OCI-LY7 (cell line): ENCODE data around the gene TTLL5. TPM values are rescaled to one million over a fixed set of nuclear protein-coding genes. Genes with fewer than 3 reads are reported as not detected.

Experiments
- BruUV-seq: library from RNA; stranded (reverse); fragments of 400-500 nt; replicated peaks from 2 replicates; lab custom pipeline; 2021; lab: Mats Ljungman, UMichigan
- CTCF ChIA-PET: fragments of 300-600 bp; sonication (Branson Sonifier 250); formaldehyde crosslinking; loops from one replicate; lab custom pipeline; 2022; ENCODE audit warnings: antibody characterized with exemption; ENCODE audit not compliant: unreplicated experiment; lab: Charles Lee
- POLR2A ChIA-PET: fragments of 300-600 bp; sonication (Branson Sonifier 250); formaldehyde crosslinking; loops from one replicate; lab custom pipeline; 2022; ENCODE audit warnings: antibody characterized with exemption; lab: Charles Lee
- DNase-seq: peaks from one replicate; pipeline ENCODE4 v3.0.0-alpha.2; 2015; ENCODE audit warnings: low spot score
- H2AFZ ChIP-seq: fragments of 200-600 bp; sonication (generic), shearing (Covaris generic); 2 replicates; pipeline ENCODE4 v1.6.1; 2014; ENCODE audit warnings: mild to moderate bottlenecking, antibody characterized with exemption, low read length, moderate library complexity
- H3K27ac ChIP-seq: fragments of 200-600 bp; sonication (generic); 2 replicates; pipeline ENCODE4 v1.5.1; 2014; ENCODE audit warnings: mixed run types, low read depth, mild to moderate bottlenecking, moderate library complexity, low read length, inconsistent platforms; ENCODE audit not compliant: poor library complexity, severe bottlenecking
- H3K36me3 ChIP-seq: fragments of 200-600 bp; sonication (generic); 2 replicates; pipeline ENCODE4 v1.6.1; 2014; ENCODE audit warnings: mild to moderate bottlenecking, antibody characterized with exemption, low read length, moderate library complexity, mixed read lengths; ENCODE audit not compliant: insufficient read depth
- H3K4me1 ChIP-seq: fragments of 200-600 bp; sonication (generic); 2 replicates; pipeline ENCODE4 v1.5.1; 2014; ENCODE audit warnings: mild to moderate bottlenecking, low read length; ENCODE audit not compliant: insufficient read depth, poor library complexity, severe bottlenecking
- H3K4me2 ChIP-seq: fragments of 200-600 bp; sonication (generic); 2 replicates; pipeline ENCODE4 v1.6.1; 2014; ENCODE audit warnings: mild to moderate bottlenecking, low read length
- H3K4me3 ChIP-seq: fragments of 200-600 bp; sonication (generic); 2 replicates; pipeline ENCODE4 v1.5.1; 2014; ENCODE audit warnings: mild to moderate bottlenecking, low read depth, low read length; ENCODE audit not compliant: poor library complexity, severe bottlenecking
- H3K79me2 ChIP-seq: fragments of 200-600 bp; sonication (generic); 2 replicates; pipeline ENCODE4 v1.6.1; 2016; ENCODE audit warnings: low read depth, mild to moderate bottlenecking, low read length, moderate library complexity, mixed read lengths; ENCODE audit not compliant: insufficient read depth
- H3K9me2 ChIP-seq: fragments of 200-600 bp; sonication (generic); 2 replicates; pipeline ENCODE4 v1.6.1; 2016; ENCODE audit warnings: mild to moderate bottlenecking, low read length, mixed read lengths; ENCODE audit not compliant: insufficient read depth
- H3K9me3 ChIP-seq: fragments of 200-600 bp; sonication (generic); 2 replicates; pipeline ENCODE4 v1.6.1; 2014; ENCODE audit warnings: mild to moderate bottlenecking, mixed run types, low read length, mixed read lengths
- H4K20me1 ChIP-seq: fragments of 200-600 bp; sonication (generic); 2 replicates; pipeline ENCODE4 v1.6.1; 2014; ENCODE audit warnings: mild to moderate bottlenecking, antibody characterized with exemption, low read length, moderate library complexity, mixed read lengths; ENCODE audit not compliant: insufficient read depth
- EZH2phosphoT487 ChIP-seq: fragments of 200-600 bp; sonication (generic); IDR thresholded peaks from 2 replicates; pipeline ENCODE4 v1.6.1; 2018; ENCODE audit warnings: low read depth, borderline replicate concordance, mild to moderate bottlenecking, mixed run types, antibody characterized with exemption, low read length, moderate library complexity, mixed read lengths
- intact Hi-C: fragments of 100-400 bp; cut with micrococcal nuclease; formaldehyde crosslinking; loops from one replicate; pipeline ENCODE4 v1.10.0; 2022; ENCODE audit not compliant: unreplicated experiment
- total RNA-seq, 2 experiments: library from RNA; depleted of rRNA in 1 of 2; stranded (reverse); fragments of >200 nt in 1 of 2; shearing (Covaris generic) in 1 of 2; gene quantifications; 2 replicates each; pipeline ENCODE4 v1.2.3, GENCODE V29; 2014 to 2022
- TF ChIP-seq, protein P1 (sequence below): fragments of 200-600 bp; sonication (generic); conservative IDR thresholded peaks from 2 replicates; pipeline ENCODE4 v1.5.1; 2014; ENCODE audit warnings: mild to moderate bottlenecking, antibody characterized with exemption, low read length, moderate library complexity, mixed read lengths

The TTLL5 gene
- total RNA-seq, 2 experiments from 2014 or later: 34.3 to 55.6 TPM

DNA sequence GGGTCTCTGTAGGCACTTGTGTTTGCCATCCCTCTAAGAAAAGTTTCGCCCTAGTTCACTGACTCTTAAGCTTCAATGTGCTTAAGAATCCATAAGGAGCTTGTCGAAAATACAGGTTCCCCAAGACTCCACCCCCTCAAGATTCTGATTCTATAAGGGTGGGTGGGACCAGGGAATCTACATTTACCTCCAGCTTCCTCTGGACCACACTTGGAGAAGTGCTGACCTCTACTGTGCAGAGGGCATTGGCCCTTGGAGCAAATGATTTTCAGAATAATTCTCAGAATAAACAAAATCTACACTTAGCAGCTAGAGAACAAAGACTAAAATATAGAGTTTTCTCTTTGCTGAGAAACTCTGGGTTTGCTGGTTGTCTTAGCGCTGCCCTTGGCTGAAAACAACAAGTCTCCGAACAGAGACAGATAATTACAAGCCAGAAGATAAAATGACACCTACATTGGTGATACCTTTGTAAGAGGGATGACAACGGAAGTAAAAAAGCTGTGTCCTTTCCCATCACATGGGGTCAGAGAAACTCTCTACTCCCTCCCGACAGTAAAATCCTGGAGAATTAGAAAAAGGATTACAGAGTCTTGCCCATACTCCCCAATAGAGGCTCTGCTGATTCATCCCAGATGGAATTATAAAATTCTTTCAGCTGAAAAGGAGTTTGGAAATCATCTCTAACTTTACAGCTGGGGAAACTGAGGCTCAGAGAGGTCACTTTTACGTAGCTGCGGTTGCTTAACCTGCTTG lies 316.0 kb downstream of the TTLL5 start:
- Histone ChIP-seq H3K4me3 (no peak overlapping the region), H3K79me2 (no peaks in the 10 kb centered on the region), H4K20me1 (no peaks in the 10 kb centered on the region), H3K4me1 (peaks cover 54% of the 10 kb centered on the region), H3K9me2 (no peaks in the 10 kb centered on the region), H3K27ac (no peak overlapping the region), H3K4me2 (peak overlapping the region; percentile 36), H2AFZ (peak overlapping the region; percentile 31; the same call in 1 of the 2 replicates), H3K9me3 (no peaks in the 10 kb centered on the region), H3K36me3 (no peaks in the 10 kb centered on the region)
- DNase-seq: peak; percentile 34
- BruUV-seq: no TSS peak
- POLR2A ChIA-PET: interaction anchor here (1.0 to 1.4 kb wide), 3 partner anchors 8 to 70 kb away, joined by 3 to 4 read pairs (median 4); partner anchors contain the start of gene IFT43
- intact Hi-C loops: no loop called here
- CTCF ChIA-PET: interaction anchor here (1.5 to 1.6 kb wide), 2 partner anchors 16 to 70 kb away, joined by 4 to 6 read pairs; no protein-coding TSS in a partner anchor
- TF ChIP-seq, protein P1, sequence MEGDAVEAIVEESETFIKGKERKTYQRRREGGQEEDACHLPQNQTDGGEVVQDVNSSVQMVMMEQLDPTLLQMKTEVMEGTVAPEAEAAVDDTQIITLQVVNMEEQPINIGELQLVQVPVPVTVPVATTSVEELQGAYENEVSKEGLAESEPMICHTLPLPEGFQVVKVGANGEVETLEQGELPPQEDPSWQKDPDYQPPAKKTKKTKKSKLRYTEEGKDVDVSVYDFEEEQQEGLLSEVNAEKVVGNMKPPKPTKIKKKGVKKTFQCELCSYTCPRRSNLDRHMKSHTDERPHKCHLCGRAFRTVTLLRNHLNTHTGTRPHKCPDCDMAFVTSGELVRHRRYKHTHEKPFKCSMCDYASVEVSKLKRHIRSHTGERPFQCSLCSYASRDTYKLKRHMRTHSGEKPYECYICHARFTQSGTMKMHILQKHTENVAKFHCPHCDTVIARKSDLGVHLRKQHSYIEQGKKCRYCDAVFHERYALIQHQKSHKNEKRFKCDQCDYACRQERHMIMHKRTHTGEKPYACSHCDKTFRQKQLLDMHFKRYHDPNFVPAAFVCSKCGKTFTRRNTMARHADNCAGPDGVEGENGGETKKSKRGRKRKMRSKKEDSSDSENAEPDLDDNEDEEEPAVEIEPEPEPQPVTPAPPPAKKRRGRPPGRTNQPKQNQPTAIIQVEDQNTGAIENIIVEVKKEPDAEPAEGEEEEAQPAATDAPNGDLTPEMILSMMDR: peak; percentile 30; the same call in 1 of the 2 replicates
- no peak for TF ChIP-seq EZH2phosphoT487

DNA sequence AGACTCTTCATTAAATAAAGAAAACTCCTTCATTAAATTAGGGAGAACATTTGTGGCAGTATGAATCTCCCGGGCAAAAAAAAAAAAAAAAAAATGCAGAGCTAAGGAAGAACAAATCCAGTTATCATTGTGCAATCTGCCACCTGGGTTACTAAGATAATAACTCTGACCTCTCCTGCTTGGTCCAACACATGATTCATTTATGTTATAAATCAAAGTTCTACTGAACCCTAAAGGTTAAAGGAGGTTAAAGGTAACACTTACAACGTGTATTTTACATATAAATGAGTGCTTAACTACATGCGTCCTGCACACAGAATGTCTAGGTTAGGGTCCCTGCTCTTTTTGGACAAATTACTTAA lies 316.5 kb downstream of the TTLL5 start:
- peak overlapping the region; percentile 65 for H3K4me2 ChIP-seq
- H3K79me2 ChIP-seq: no peaks in the 10 kb centered on the region
- H4K20me1 ChIP-seq: no peaks in the 10 kb centered on the region
- ChIA-PET POLR2A (interaction anchor here (1.4 kb wide), 1 partner anchor 8 kb away, joined by 3 read pairs; the partner anchor contains the start of gene IFT43), CTCF (interaction anchor here (1.5 to 1.6 kb wide), 2 partner anchors 17 to 71 kb away, joined by 4 to 6 read pairs; no protein-coding TSS in a partner anchor)
- H3K4me1 ChIP-seq: peaks cover 53% of the 10 kb centered on the region
- DNase-seq: no peak
- H3K9me2 ChIP-seq: no peaks in the 10 kb centered on the region
- no peaks in the 10 kb centered on the region for H3K36me3 ChIP-seq
- no peak overlapping the region for H3K4me3 ChIP-seq
- H3K27ac ChIP-seq: no peak overlapping the region
- intact Hi-C loops: no loop called here
- TF ChIP-seq, protein P1: no peak
- TF ChIP-seq EZH2phosphoT487: no peak
- BruUV-seq: no TSS peak
- H2AFZ ChIP-seq: no peak overlapping the region
- no peaks in the 10 kb centered on the region for H3K9me3 ChIP-seq
